ENCODE measurements around the gene NMRK1. TPM values are rescaled to one million over a fixed set of nuclear protein-coding genes. Genes with fewer than 3 reads are reported as not detected.
A peak's percentile ranks its signal among the peaks of the same experiment; 100 is the strongest.

Gene NMRK1
- total RNA-seq, 3 donors from 2014 or later (not counting 1 experiment from before 2014, with no cell fraction given): 23.7 to 52.0 (median 44.4) TPM

- WGBS (ENCODE audit: insufficient coverage): 100% methylated on average over 1 of the region's 1 CpG
- ATAC-seq: no peak
- peaks cover 39% of the 10 kb centered on the region for H3K36me3 ChIP-seq (ENCODE audit: control insufficient read depth, insufficient read depth, low read length)
Observed at GRCh38 chr9:75063556-75064305, 24.2 kb downstream of the NMRK1 start.

GRCh38 chr9:75061169-75061568 is 26.8 kb downstream of the NMRK1 start:
- Histone ChIP-seq H3K36me3 (ENCODE audit: control insufficient read depth, insufficient read depth, low read length) (peaks cover 31% of the 10 kb centered on the region), H3K4me1 (ENCODE audit: control insufficient read depth, insufficient read depth, low read length) (no peaks in the 10 kb centered on the region), H3K4me3 (ENCODE audit: low read length) (no peak overlapping the region), H3K27me3 (ENCODE audit: control insufficient read depth, insufficient read depth, low read length) (no peaks in the 10 kb centered on the region), H3K27ac (ENCODE audit: low read length) (no peak overlapping the region), H3K9me3 (ENCODE audit: control insufficient read depth, insufficient read depth, low read length) (no peaks in the 10 kb centered on the region)
- 94% methylated on average over 1 of the region's 2 CpGs for WGBS (ENCODE audit: insufficient coverage)
- no peak for ATAC-seq
- no peaks in the 10 kb centered on the region for H3K9me3 Mint-ChIP-seq
- intact Hi-C loops (cut with micrococcal nuclease): no loop called here
- H3K36me3 Mint-ChIP-seq: no peaks in the 10 kb centered on the region
- no peaks in the 10 kb centered on the region for H3K4me1 Mint-ChIP-seq
- H3K27ac Mint-ChIP-seq: no peak overlapping the region
- H3K27me3 Mint-ChIP-seq (ENCODE audit: low read depth in 2 of 2): no peaks in the 10 kb centered on the region
- no peak overlapping the region for H3K4me3 Mint-ChIP-seq
- no peak for DNase-seq
- TF ChIP-seq CTCF (IDR thresholded peaks at IDR 0.05): no peak

More at GRCh38 chr9:75063556-75064305, 24.2 kb downstream of the NMRK1 start:
- no peaks in the 10 kb centered on the region for H3K9me3 ChIP-seq (ENCODE audit: control insufficient read depth, insufficient read depth, low read length)
- peak overlapping the region in 1 of 2 donors; percentile 12 for H3K27ac Mint-ChIP-seq
- TF ChIP-seq CTCF (IDR thresholded peaks at IDR 0.05): no peak
- H3K4me3 Mint-ChIP-seq: no peak overlapping the region
- no peak overlapping the region for H3K27ac ChIP-seq (ENCODE audit: low read length)
- no peak overlapping the region for H3K4me3 ChIP-seq (ENCODE audit: low read length)
- H3K9me3 Mint-ChIP-seq: no peaks in the 10 kb centered on the region
- H3K4me1 Mint-ChIP-seq: no peaks in the 10 kb centered on the region
- intact Hi-C loops (cut with micrococcal nuclease): no loop called here
- no peaks in the 10 kb centered on the region for H3K27me3 ChIP-seq (ENCODE audit: control insufficient read depth, insufficient read depth, low read length)
- H3K27me3 Mint-ChIP-seq (ENCODE audit: low read depth in 2 of 2): no peaks in the 10 kb centered on the region
- H3K36me3 Mint-ChIP-seq: peaks cover 10% of the 10 kb centered on the region
- no peaks in the 10 kb centered on the region for H3K4me1 ChIP-seq (ENCODE audit: control insufficient read depth, insufficient read depth, low read length)
- no peak for DNase-seq

- intact Hi-C loops (cut with micrococcal nuclease): no loop called here
- Mint-ChIP-seq H3K27me3 (ENCODE audit: low read depth in 2 of 2) (peaks cover 0 to 4% of the 10 kb centered on the region in 2 donors), H3K27ac (no peak overlapping the region), H3K4me3 (no peak overlapping the region), H3K36me3 (no peaks in the 10 kb centered on the region), H3K9me3 (no peaks in the 10 kb centered on the region), H3K4me1 (no peaks in the 10 kb centered on the region)
- no peak for TF ChIP-seq CTCF (IDR thresholded peaks at IDR 0.05)
- H3K4me3 ChIP-seq (ENCODE audit: low read length): no peak overlapping the region
- WGBS (ENCODE audit: insufficient coverage): 87% methylated on average over 5 of the region's 5 CpGs
- no peak overlapping the region for H3K27ac ChIP-seq (ENCODE audit: low read length)
- no peaks in the 10 kb centered on the region for H3K36me3 ChIP-seq (ENCODE audit: control insufficient read depth, insufficient read depth, low read length)
- ATAC-seq (no peak), DNase-seq (no peak)
- no peaks in the 10 kb centered on the region for H3K9me3 ChIP-seq (ENCODE audit: control insufficient read depth, insufficient read depth, low read length)
- no peaks in the 10 kb centered on the region for H3K27me3 ChIP-seq (ENCODE audit: control insufficient read depth, insufficient read depth, low read length)
- no peaks in the 10 kb centered on the region for H3K4me1 ChIP-seq (ENCODE audit: control insufficient read depth, insufficient read depth, low read length)
Observed at GRCh38 chr9:75054368-75055001, 33.5 kb downstream of the NMRK1 start.
